ENCODE measurements around the gene TSPAN18. TPM values are rescaled to one million over a fixed set of nuclear protein-coding genes. Genes with fewer than 3 reads are reported as not detected.

TSPAN18 gene
- total RNA-seq, 1 donor from 2014 or later: 717 TPM

DNA sequence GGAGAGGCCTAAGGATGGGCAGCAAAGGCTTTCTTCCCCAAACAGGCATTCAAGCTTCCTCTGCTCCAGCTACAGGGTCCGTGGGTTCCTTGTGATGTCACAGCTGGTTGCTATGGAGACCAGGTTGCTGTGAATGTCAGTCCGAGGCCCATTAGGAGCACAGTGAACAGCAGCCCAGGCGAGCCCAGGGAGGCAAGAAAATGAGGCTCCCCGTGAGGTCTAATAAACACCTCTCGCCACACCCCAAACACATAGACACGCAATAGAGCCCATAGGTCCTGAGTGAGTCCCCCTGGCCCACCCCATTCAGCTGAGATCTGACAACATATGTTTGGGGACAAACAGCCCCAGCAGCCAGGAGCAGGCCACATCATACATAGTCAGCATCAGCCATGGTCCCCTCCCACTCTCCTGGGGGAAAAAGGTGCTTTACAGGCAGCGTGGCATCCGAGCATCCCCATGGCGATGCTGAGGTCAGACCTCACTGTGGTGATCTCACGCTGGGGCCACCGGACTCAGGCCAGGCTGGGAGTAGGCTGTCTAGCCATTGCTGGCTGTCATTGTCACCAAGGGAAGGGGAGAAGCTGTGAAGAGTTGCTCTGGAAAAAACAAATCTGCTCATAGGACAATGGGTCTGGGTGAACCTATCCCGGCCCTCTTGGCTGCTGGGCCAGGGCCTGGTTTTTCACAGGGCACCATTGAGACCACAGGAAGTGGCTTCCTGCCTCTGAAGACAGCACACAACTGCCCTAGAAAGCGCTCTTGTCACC lies 247.1 kb downstream of the TSPAN18 start:
- Mint-ChIP-seq H3K4me3 (ENCODE audit: unreplicated experiment) (no peak overlapping the region), H3K27me3 (ENCODE audit: unreplicated experiment) (peaks cover 5% of the 10 kb centered on the region), H3K4me1 (ENCODE audit: unreplicated experiment) (peaks cover 20% of the 10 kb centered on the region), H3K36me3 (ENCODE audit: low read depth, unreplicated experiment) (peaks cover 3% of the 10 kb centered on the region), H3K9me3 (ENCODE audit: unreplicated experiment) (no peaks in the 10 kb centered on the region), H3K27ac (ENCODE audit: unreplicated experiment) (no peak overlapping the region)
- TF ChIP-seq, protein P1, sequence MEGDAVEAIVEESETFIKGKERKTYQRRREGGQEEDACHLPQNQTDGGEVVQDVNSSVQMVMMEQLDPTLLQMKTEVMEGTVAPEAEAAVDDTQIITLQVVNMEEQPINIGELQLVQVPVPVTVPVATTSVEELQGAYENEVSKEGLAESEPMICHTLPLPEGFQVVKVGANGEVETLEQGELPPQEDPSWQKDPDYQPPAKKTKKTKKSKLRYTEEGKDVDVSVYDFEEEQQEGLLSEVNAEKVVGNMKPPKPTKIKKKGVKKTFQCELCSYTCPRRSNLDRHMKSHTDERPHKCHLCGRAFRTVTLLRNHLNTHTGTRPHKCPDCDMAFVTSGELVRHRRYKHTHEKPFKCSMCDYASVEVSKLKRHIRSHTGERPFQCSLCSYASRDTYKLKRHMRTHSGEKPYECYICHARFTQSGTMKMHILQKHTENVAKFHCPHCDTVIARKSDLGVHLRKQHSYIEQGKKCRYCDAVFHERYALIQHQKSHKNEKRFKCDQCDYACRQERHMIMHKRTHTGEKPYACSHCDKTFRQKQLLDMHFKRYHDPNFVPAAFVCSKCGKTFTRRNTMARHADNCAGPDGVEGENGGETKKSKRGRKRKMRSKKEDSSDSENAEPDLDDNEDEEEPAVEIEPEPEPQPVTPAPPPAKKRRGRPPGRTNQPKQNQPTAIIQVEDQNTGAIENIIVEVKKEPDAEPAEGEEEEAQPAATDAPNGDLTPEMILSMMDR (IDR thresholded peaks at IDR 0.05; ENCODE audit: unreplicated experiment): no peak
- DNase-seq (ENCODE audit: low spot score): no peak

DNA sequence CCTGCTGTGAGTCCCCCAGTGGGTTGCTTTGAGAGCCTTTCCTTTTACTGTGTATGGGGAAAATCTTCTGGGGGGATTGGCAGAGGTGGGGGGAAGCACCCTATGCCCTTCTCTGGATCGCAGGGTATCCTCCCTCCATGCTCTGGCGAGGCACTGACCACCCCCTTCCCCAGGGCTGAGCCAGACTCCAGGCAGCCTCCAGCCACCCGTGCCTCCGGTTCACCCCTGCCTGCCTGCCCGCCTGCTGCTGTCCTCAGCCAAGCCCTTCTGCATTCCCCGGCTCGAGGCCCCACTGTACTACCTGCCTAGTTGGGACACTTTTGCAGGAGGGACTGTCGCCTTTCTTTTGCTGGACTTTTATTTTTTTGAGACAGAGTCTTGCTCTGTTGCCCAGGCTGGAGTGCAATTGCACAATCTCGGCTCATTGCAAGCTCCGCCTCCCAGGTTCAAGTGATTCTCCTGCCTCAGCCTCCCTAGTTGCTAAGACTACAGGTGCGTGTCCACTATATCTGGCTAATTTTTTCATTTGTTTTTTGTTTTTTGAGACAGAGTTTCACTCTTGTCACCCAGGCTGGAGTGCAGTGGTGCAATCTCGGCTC lies 247.7 kb downstream of the TSPAN18 start:
- Mint-ChIP-seq H3K4me3 (ENCODE audit: unreplicated experiment) (no peak overlapping the region), H3K9me3 (ENCODE audit: unreplicated experiment) (no peaks in the 10 kb centered on the region), H3K4me1 (ENCODE audit: unreplicated experiment) (peaks cover 27% of the 10 kb centered on the region), H3K27ac (ENCODE audit: unreplicated experiment) (no peak overlapping the region), H3K27me3 (ENCODE audit: unreplicated experiment) (peaks cover 7% of the 10 kb centered on the region), H3K36me3 (ENCODE audit: low read depth, unreplicated experiment) (peaks cover 3% of the 10 kb centered on the region)
- DNase-seq (ENCODE audit: low spot score): no peak
- TF ChIP-seq, protein P1 (IDR thresholded peaks at IDR 0.05; ENCODE audit: unreplicated experiment): no peak

DNA sequence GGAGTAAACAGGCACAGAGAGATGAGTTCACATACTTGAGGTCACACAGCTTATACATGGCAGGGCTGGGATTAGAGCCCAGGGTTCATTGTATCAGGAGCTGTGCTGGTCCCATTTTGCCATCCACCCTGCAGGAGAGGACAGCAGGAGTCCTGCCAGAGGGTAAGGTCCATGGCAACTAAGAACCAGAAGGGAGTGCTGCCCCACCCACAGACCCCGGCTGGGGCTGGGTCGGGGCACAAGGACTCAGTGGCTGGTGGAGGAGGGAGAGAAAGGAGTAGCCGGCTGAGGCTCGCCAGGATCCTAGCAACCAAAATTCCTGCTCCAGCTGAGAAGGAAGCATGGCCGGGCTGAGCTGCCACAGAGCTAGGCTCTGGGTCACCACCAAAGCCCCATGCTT lies 249.8 kb downstream of the TSPAN18 start:
- TF ChIP-seq, protein P1 (IDR thresholded peaks at IDR 0.05; ENCODE audit: unreplicated experiment): no peak
- peaks cover 3% of the 10 kb centered on the region for H3K36me3 Mint-ChIP-seq (ENCODE audit: low read depth, unreplicated experiment)
- H3K4me3 Mint-ChIP-seq (ENCODE audit: unreplicated experiment): no peak overlapping the region
- H3K4me1 Mint-ChIP-seq (ENCODE audit: unreplicated experiment): peaks cover 37% of the 10 kb centered on the region
- H3K9me3 Mint-ChIP-seq (ENCODE audit: unreplicated experiment): no peaks in the 10 kb centered on the region
- peaks cover 13% of the 10 kb centered on the region for H3K27me3 Mint-ChIP-seq (ENCODE audit: unreplicated experiment)
- DNase-seq (ENCODE audit: low spot score): no peak
- H3K27ac Mint-ChIP-seq (ENCODE audit: unreplicated experiment): no peak overlapping the region

DNA sequence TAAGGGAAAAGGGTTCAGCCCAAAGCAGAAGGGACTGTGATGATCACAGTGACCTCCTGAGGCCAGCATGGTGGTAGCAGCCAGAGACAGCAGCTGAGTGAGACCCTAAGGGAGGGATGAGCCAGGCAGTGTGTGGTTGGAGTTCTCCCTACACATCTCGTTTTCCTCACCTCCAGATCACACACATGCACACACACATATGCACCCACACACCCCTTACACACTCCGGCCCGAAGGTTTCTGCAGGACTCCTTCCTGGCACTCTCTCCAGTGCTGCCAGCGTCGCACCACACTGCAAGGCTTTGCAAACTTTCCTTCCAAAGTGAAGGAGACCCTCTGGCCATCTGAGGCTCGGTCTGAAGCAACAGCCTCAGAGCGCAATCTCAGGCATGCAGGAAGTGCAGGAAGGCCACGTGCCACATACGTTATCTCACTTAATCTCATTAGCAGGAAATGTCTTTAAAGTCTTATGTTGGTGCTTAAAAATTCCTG lies 250.8 kb downstream of the TSPAN18 start:
- TF ChIP-seq, protein P1 (IDR thresholded peaks at IDR 0.05; ENCODE audit: unreplicated experiment): no peak
- H3K36me3 Mint-ChIP-seq (ENCODE audit: low read depth, unreplicated experiment): peaks cover 5% of the 10 kb centered on the region
- peaks cover 42% of the 10 kb centered on the region for H3K4me1 Mint-ChIP-seq (ENCODE audit: unreplicated experiment)
- H3K4me3 Mint-ChIP-seq (ENCODE audit: unreplicated experiment): peak overlapping the region; percentile 22
- DNase-seq (ENCODE audit: low spot score): peak; percentile 34
- H3K9me3 Mint-ChIP-seq (ENCODE audit: unreplicated experiment): no peaks in the 10 kb centered on the region
- no peak overlapping the region for H3K27ac Mint-ChIP-seq (ENCODE audit: unreplicated experiment)
- peaks cover 13% of the 10 kb centered on the region for H3K27me3 Mint-ChIP-seq (ENCODE audit: unreplicated experiment)
